Measurements from ENCODE around the gene NYAP2. TPM values are rescaled to one million over a fixed set of nuclear protein-coding genes. Genes with fewer than 3 reads are reported as not detected.

The NYAP2 gene
- total RNA-seq, 6 experiments from 2014 or later = not detected

DNA sequence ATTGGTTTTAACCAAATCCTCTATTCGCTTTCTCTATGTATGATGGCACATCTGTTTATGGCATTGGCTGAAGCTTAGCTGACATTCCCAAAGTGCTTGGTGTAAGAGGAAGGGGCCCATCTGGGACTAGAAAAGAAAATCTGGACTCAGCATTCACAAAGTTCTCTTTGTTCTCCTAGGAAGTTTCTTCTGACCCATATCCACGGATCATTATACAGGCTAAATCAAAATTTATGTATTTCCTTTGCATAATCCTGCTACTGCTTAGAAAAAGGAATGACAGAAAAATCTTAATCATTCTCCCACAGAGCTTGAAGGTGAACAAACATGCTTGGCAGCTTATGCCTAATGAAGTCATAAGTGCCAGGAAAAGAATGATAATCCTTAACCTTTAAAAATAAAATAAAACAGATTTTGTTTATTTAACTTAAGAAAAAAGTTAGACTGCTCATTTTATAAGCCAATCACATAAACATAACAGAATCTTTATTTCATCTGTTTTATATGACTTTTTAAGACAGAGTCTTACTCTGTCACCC is 88.4 kb downstream of the NYAP2 start:
- Mint-ChIP-seq H3K9me3 (no peaks in the 10 kb centered on the region), H3K4me1 (ENCODE audit: low read depth) (no peaks in the 10 kb centered on the region), H3K27ac (no peak overlapping the region), H3K27me3 (ENCODE audit: insufficient read depth) (no peaks in the 10 kb centered on the region; the same call in 1 of the 2 replicates), H3K4me3 (no peak overlapping the region), H3K36me3 (ENCODE audit: low read depth) (no peaks in the 10 kb centered on the region)
- DNase-seq = no peak
- TF ChIP-seq, protein P1, sequence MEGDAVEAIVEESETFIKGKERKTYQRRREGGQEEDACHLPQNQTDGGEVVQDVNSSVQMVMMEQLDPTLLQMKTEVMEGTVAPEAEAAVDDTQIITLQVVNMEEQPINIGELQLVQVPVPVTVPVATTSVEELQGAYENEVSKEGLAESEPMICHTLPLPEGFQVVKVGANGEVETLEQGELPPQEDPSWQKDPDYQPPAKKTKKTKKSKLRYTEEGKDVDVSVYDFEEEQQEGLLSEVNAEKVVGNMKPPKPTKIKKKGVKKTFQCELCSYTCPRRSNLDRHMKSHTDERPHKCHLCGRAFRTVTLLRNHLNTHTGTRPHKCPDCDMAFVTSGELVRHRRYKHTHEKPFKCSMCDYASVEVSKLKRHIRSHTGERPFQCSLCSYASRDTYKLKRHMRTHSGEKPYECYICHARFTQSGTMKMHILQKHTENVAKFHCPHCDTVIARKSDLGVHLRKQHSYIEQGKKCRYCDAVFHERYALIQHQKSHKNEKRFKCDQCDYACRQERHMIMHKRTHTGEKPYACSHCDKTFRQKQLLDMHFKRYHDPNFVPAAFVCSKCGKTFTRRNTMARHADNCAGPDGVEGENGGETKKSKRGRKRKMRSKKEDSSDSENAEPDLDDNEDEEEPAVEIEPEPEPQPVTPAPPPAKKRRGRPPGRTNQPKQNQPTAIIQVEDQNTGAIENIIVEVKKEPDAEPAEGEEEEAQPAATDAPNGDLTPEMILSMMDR (IDR thresholded peaks at IDR 0.05) = no peak

DNA sequence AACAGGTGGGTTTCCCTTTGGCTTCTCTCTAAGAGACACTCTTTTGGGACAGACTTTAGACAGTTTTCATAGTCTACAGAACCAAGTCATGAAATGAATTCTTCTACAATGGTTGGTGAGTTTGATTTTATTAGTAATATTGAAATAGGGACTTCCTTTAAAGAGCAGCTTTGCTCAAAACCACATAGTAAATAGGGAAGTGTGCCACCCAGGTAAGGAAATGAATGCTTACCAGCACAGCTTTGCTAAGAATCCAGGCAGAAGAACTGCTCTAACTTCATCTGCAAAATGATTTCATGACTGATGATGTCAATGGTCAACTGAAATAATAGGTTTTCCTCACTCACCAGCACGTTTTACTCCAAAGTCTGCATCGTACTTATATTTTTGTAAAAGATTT is 89.2 kb downstream of the NYAP2 start:
- H3K36me3 Mint-ChIP-seq (ENCODE audit: low read depth) = no peaks in the 10 kb centered on the region
- no peak overlapping the region for H3K27ac Mint-ChIP-seq
- TF ChIP-seq, protein P1 (IDR thresholded peaks at IDR 0.05) = no peak
- H3K27me3 Mint-ChIP-seq (ENCODE audit: insufficient read depth) = no peaks in the 10 kb centered on the region; the same call in 1 of the 2 replicates
- no peak overlapping the region for H3K4me3 Mint-ChIP-seq
- no peaks in the 10 kb centered on the region for H3K4me1 Mint-ChIP-seq (ENCODE audit: low read depth)
- DNase-seq = no peak
- H3K9me3 Mint-ChIP-seq = no peaks in the 10 kb centered on the region

- TF ChIP-seq, protein P1 (IDR thresholded peaks at IDR 0.05) = no peak
- Mint-ChIP-seq H3K4me3 (no peak overlapping the region), H3K36me3 (ENCODE audit: low read depth) (no peaks in the 10 kb centered on the region), H3K27me3 (ENCODE audit: insufficient read depth) (peaks cover 5% of the 10 kb centered on the region; the same call in 1 of the 2 replicates), H3K27ac (no peak overlapping the region), H3K4me1 (ENCODE audit: low read depth) (no peaks in the 10 kb centered on the region), H3K9me3 (no peaks in the 10 kb centered on the region)
- no peak for DNase-seq
These were observed 94.0 kb downstream of the NYAP2 start for GRCh38 chr2:225493420-225494099.

GRCh38 chr2:225494100-225494459 is 94.6 kb downstream of the NYAP2 start:
- Mint-ChIP-seq H3K9me3 (no peaks in the 10 kb centered on the region), H3K27me3 (ENCODE audit: insufficient read depth) (peaks cover 5% of the 10 kb centered on the region; the same call in 1 of the 2 replicates), H3K4me3 (no peak overlapping the region), H3K4me1 (ENCODE audit: low read depth) (no peaks in the 10 kb centered on the region), H3K27ac (no peak overlapping the region), H3K36me3 (ENCODE audit: low read depth) (no peaks in the 10 kb centered on the region)
- no peak for DNase-seq
- TF ChIP-seq, protein P1 (IDR thresholded peaks at IDR 0.05) = no peak

- DNase-seq = no peak
- Mint-ChIP-seq H3K9me3 (no peaks in the 10 kb centered on the region), H3K27ac (no peak overlapping the region), H3K36me3 (ENCODE audit: low read depth) (no peaks in the 10 kb centered on the region), H3K27me3 (ENCODE audit: insufficient read depth) (peaks cover 7% of the 10 kb centered on the region; the same call in 1 of the 2 replicates), H3K4me1 (ENCODE audit: low read depth) (no peaks in the 10 kb centered on the region), H3K4me3 (no peak overlapping the region)
- TF ChIP-seq, protein P1 (IDR thresholded peaks at IDR 0.05) = no peak
These were observed 96.2 kb downstream of the NYAP2 start for GRCh38 chr2:225495706-225496105.

Measured in HFFc6 (cell line).